ENCODE measurements around the gene PIEZO1.

PIEZO1 gene

GRCh38 chr16:88743693-88744576, 41.1 kb downstream of the PIEZO1 start:
- no peak overlapping the region for H3K27ac Mint-ChIP-seq
- no peak overlapping the region for H3K4me3 Mint-ChIP-seq

GRCh38 chr16:88742896-88743605, 42.0 kb downstream of the PIEZO1 start:
- Mint-ChIP-seq H3K27me3 (no peaks in the 10 kb centered on the region), H3K9me3 (no peaks in the 10 kb centered on the region), H3K36me3 (ENCODE audit: low read depth) (peaks cover 94% of the 10 kb centered on the region), H3K27ac (no peak overlapping the region), H3K4me3 (no peak overlapping the region), H3K4me1 (ENCODE audit: low read depth) (peaks cover 47% of the 10 kb centered on the region)
- intact Hi-C loops (cut with micrococcal nuclease): no loop called here

More at GRCh38 chr16:88743693-88744576, 41.1 kb downstream of the PIEZO1 start:
- Mint-ChIP-seq H3K4me1 (ENCODE audit: low read depth) (peaks cover 44% of the 10 kb centered on the region), H3K27me3 (no peaks in the 10 kb centered on the region), H3K9me3 (no peaks in the 10 kb centered on the region), H3K36me3 (ENCODE audit: low read depth) (peaks cover 94% of the 10 kb centered on the region)
- intact Hi-C loops (cut with micrococcal nuclease): no loop called here

- Mint-ChIP-seq H3K4me3 (no peak overlapping the region), H3K27ac (no peak overlapping the region), H3K9me3 (no peaks in the 10 kb centered on the region), H3K4me1 (ENCODE audit: low read depth) (peaks cover 30% of the 10 kb centered on the region), H3K27me3 (no peaks in the 10 kb centered on the region), H3K36me3 (ENCODE audit: low read depth) (peaks cover 94% of the 10 kb centered on the region)
- intact Hi-C loops (cut with micrococcal nuclease): no loop called here
Observed at GRCh38 chr16:88741368-88741767, 43.7 kb downstream of the PIEZO1 start.

GRCh38 chr16:88740727-88741055, 44.3 kb downstream of the PIEZO1 start:
- H3K9me3 Mint-ChIP-seq: no peaks in the 10 kb centered on the region
- H3K27me3 Mint-ChIP-seq: no peaks in the 10 kb centered on the region
- peaks cover 94% of the 10 kb centered on the region for H3K36me3 Mint-ChIP-seq (ENCODE audit: low read depth)
- H3K4me1 Mint-ChIP-seq (ENCODE audit: low read depth): peaks cover 23% of the 10 kb centered on the region
- no peak overlapping the region for H3K4me3 Mint-ChIP-seq
- intact Hi-C loops (cut with micrococcal nuclease): no loop called here
- no peak overlapping the region for H3K27ac Mint-ChIP-seq

- peaks cover 99% of the 10 kb centered on the region for H3K36me3 Mint-ChIP-seq (ENCODE audit: low read depth)
- intact Hi-C loops (cut with micrococcal nuclease): loop anchor here (5.0 kb wide), 1 partner anchor 427 kb away; no protein-coding TSS in a partner anchor
- H3K27ac Mint-ChIP-seq: no peak overlapping the region
- H3K4me3 Mint-ChIP-seq: no peak overlapping the region
- H3K9me3 Mint-ChIP-seq: no peaks in the 10 kb centered on the region
- peaks cover 20% of the 10 kb centered on the region for H3K4me1 Mint-ChIP-seq (ENCODE audit: low read depth)
- H3K27me3 Mint-ChIP-seq: no peaks in the 10 kb centered on the region
Observed at GRCh38 chr16:88739977-88740726, 44.9 kb downstream of the PIEZO1 start.

GRCh38 chr16:88739139-88739976, 45.7 kb downstream of the PIEZO1 start:
- Mint-ChIP-seq H3K36me3 (ENCODE audit: low read depth) (peaks cover 99% of the 10 kb centered on the region), H3K27me3 (no peaks in the 10 kb centered on the region), H3K4me1 (ENCODE audit: low read depth) (peaks cover 12% of the 10 kb centered on the region), H3K4me3 (no peak overlapping the region), H3K27ac (no peak overlapping the region), H3K9me3 (no peaks in the 10 kb centered on the region)
- intact Hi-C loops (cut with micrococcal nuclease): loop anchor here (5.0 kb wide), 1 partner anchor 428 kb away; no protein-coding TSS in a partner anchor

- peaks cover 100% of the 10 kb centered on the region for H3K36me3 Mint-ChIP-seq (ENCODE audit: low read depth)
- peaks cover 5% of the 10 kb centered on the region for H3K4me1 Mint-ChIP-seq (ENCODE audit: low read depth)
- intact Hi-C loops (cut with micrococcal nuclease): loop anchor here (5.0 kb wide), 1 partner anchor 429 kb away; no protein-coding TSS in a partner anchor
- no peak overlapping the region for H3K27ac Mint-ChIP-seq
- no peak overlapping the region for H3K4me3 Mint-ChIP-seq
- no peaks in the 10 kb centered on the region for H3K9me3 Mint-ChIP-seq
- H3K27me3 Mint-ChIP-seq: no peaks in the 10 kb centered on the region
Observed at GRCh38 chr16:88738151-88739084, 46.6 kb downstream of the PIEZO1 start.

GRCh38 chr16:88737298-88738150, 47.5 kb downstream of the PIEZO1 start:
- no peak overlapping the region for H3K4me3 Mint-ChIP-seq
- H3K36me3 Mint-ChIP-seq (ENCODE audit: low read depth): peaks cover 100% of the 10 kb centered on the region
- intact Hi-C loops (cut with micrococcal nuclease): loop anchor here (2.0 to 5.0 kb wide), 3 partner anchors 47 to 479 kb away; partner anchors contain the start of genes PIEZO1 and ZNF778
- H3K4me1 Mint-ChIP-seq (ENCODE audit: low read depth): peaks cover 5% of the 10 kb centered on the region
- H3K27me3 Mint-ChIP-seq: no peaks in the 10 kb centered on the region
- H3K27ac Mint-ChIP-seq: no peak overlapping the region
- no peaks in the 10 kb centered on the region for H3K9me3 Mint-ChIP-seq

GRCh38 chr16:88736496-88736895, 48.5 kb downstream of the PIEZO1 start:
- H3K36me3 Mint-ChIP-seq (ENCODE audit: low read depth): peaks cover 100% of the 10 kb centered on the region
- no peaks in the 10 kb centered on the region for H3K9me3 Mint-ChIP-seq
- intact Hi-C loops (cut with micrococcal nuclease): loop anchor here (2.0 to 5.0 kb wide), 3 partner anchors 48 to 480 kb away; partner anchors contain the start of genes PIEZO1 and ZNF778
- no peak overlapping the region for H3K27ac Mint-ChIP-seq
- H3K27me3 Mint-ChIP-seq: no peaks in the 10 kb centered on the region
- H3K4me1 Mint-ChIP-seq (ENCODE audit: low read depth): peaks cover 5% of the 10 kb centered on the region
- no peak overlapping the region for H3K4me3 Mint-ChIP-seq

GRCh38 chr16:88736088-88736487, 48.9 kb downstream of the PIEZO1 start:
- Mint-ChIP-seq H3K4me3 (no peak overlapping the region), H3K36me3 (ENCODE audit: low read depth) (peaks cover 100% of the 10 kb centered on the region), H3K4me1 (ENCODE audit: low read depth) (peaks cover 5% of the 10 kb centered on the region), H3K9me3 (no peaks in the 10 kb centered on the region), H3K27ac (no peak overlapping the region), H3K27me3 (no peaks in the 10 kb centered on the region)
- intact Hi-C loops (cut with micrococcal nuclease): loop anchor here (2.0 to 5.0 kb wide), 3 partner anchors 49 to 481 kb away; partner anchors contain the start of genes PIEZO1 and ZNF778

GRCh38 chr16:88735616-88736015, 49.4 kb downstream of the PIEZO1 start:
- Mint-ChIP-seq H3K4me3 (no peak overlapping the region), H3K27ac (no peak overlapping the region), H3K36me3 (ENCODE audit: low read depth) (peaks cover 100% of the 10 kb centered on the region), H3K4me1 (ENCODE audit: low read depth) (peaks cover 5% of the 10 kb centered on the region), H3K9me3 (no peaks in the 10 kb centered on the region), H3K27me3 (no peaks in the 10 kb centered on the region)
- intact Hi-C loops (cut with micrococcal nuclease): loop anchor here (2.0 to 5.0 kb wide), 3 partner anchors 49 to 481 kb away; partner anchors contain the start of genes PIEZO1 and ZNF778

Data from dendritic cell treated with granulocyte-macrophage colony-stimulating factor and Interleukin-4, amounts not matched to agents 40 ng/mL and 50 ng/mL, for 4 days (primary cell).